ENCODE results near the gene PDE4D.

DNA sequence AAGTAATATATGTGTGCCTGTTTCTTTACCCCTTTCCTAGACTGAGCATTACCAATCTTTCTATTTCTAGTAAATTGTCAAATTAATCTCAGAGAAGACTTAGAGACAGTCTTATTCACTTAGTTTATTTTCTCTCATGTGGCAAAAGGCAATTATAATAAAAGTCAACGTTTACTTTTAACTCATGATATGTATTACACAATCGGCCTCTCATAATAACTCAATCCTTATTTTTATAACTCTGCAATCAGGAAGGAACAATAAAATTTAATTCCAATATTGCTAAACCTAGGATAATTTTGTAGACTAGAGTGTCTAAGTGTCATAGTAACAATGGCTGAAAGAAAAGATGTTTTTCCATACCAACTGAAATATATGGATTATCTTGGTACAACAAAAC lies 214.6 kb downstream of the PDE4D start:
- no peak for TF ChIP-seq POLR2A (IDR thresholded peaks at IDR 0.05; ENCODE audit: low read depth, low read length)
- TF ChIP-seq POLR2AphosphoS5 (IDR thresholded peaks at IDR 0.05; ENCODE audit: low read depth, low read length), result no peak
- no peak for TF ChIP-seq TAF1 (IDR thresholded peaks at IDR 0.05; ENCODE audit: borderline replicate concordance, low read depth, low read length)
